SU-DHL-6 (cell line): Measurements from ENCODE around the gene OR10H2.

ENCODE experiments used
- CTCF ChIP-seq: fragments of 200-600 bp; sonication (generic); IDR thresholded peaks from one replicate; pipeline ENCODE4 v1.5.1; 2017; ENCODE audit warnings: antibody characterized with exemption, mild to moderate bottlenecking, low read length, moderate library complexity; ENCODE audit not compliant: insufficient read depth, poor library complexity, severe bottlenecking
- EZH2phosphoT487 ChIP-seq: fragments of 200-600 bp; sonication (generic), shearing (Covaris generic); conservative IDR thresholded peaks from 2 replicates; pipeline ENCODE4 v1.6.1; 2018; ENCODE audit warnings: mild to moderate bottlenecking, antibody characterized with exemption, low read length, moderate library complexity, mixed read lengths

GRCh38 chr19:15684828-15685227 lies 43.0 kb upstream of the OR10H2 start:
- TF ChIP-seq CTCF (no peak), EZH2phosphoT487 (no peak)
